HG02973 (cell line): ENCODE results near the gene MRPL42.
"Not testable (repeated sequence)": the region's sequence is repeated elsewhere in the genome, so short reads cannot be mapped to it uniquely, and the experiment has no call there.

Experiments
- ATAC-seq: cut with Tn5 transposase; IDR thresholded peaks from one replicate; pipeline ENCODE4 v1.9.1; 2021; ENCODE audit warnings: moderate library complexity; ENCODE audit not compliant: unreplicated experiment

Gene MRPL42

GRCh38 chr12:93540466-93540865, 73.2 kb downstream of the MRPL42 start:
- ATAC-seq: no peak

GRCh38 chr12:93541578-93542225, 74.4 kb downstream of the MRPL42 start:
- no peak for ATAC-seq

- ATAC-seq: no peak
These were observed 80.5 kb downstream of the MRPL42 start for GRCh38 chr12:93547778-93548177.

GRCh38 chr12:93549174-93549573, 81.9 kb downstream of the MRPL42 start:
- no peak for ATAC-seq

GRCh38 chr12:93550748-93551611, 83.7 kb downstream of the MRPL42 start:
- no peak for ATAC-seq

- no peak for ATAC-seq
These were observed 85.1 kb downstream of the MRPL42 start for GRCh38 chr12:93552427-93552826.

GRCh38 chr12:93557879-93558278, 90.6 kb downstream of the MRPL42 start:
- ATAC-seq: not testable (repeated sequence)

GRCh38 chr12:93558685-93559084, 91.4 kb downstream of the MRPL42 start:
- not testable (repeated sequence) for ATAC-seq

GRCh38 chr12:93563807-93564538, 96.7 kb downstream of the MRPL42 start:
- ATAC-seq: no peak

GRCh38 chr12:93565760-93566159, 98.4 kb downstream of the MRPL42 start:
- ATAC-seq: no peak
